ENCODE measurements around the gene NOC2L. TPM values are rescaled to one million over a fixed set of nuclear protein-coding genes. Genes with fewer than 3 reads are reported as not detected.

Gene NOC2L
- total RNA-seq, 3 donors from 2014 or later, result 36.2 to 38.7 (median 38.2) TPM

GRCh38 chr1:936348-937264, 22.4 kb downstream of the NOC2L start:
- H3K27ac ChIP-seq, result no peak overlapping the region
- no peak overlapping the region for H3K4me3 ChIP-seq
- H3K4me1 ChIP-seq, result peaks cover 12 to 21% of the 10 kb centered on the region in 2 donors
- no peaks in the 10 kb centered on the region for H3K9me3 ChIP-seq
- peaks cover 7 to 56% of the 10 kb centered on the region in 2 donors for H3K27me3 ChIP-seq
- no peak for DNase-seq (ENCODE audit: low spot score in 2 of 2)
- H3K36me3 ChIP-seq, result no peaks in the 10 kb centered on the region
- intact Hi-C loops (cut with DNase I; ENCODE audit: low total_unique reads), result loop anchor here (1.0 kb wide), 1 partner anchor 64 kb away; the partner anchor contains the start of gene HES4
- TF ChIP-seq POLR2AphosphoS5 (IDR thresholded peaks at IDR 0.05) (no peak), POLR2A (IDR thresholded peaks at IDR 0.05) (no peak), CTCF (IDR thresholded peaks at IDR 0.05) (no peak)

GRCh38 chr1:935751-936231, 23.3 kb downstream of the NOC2L start:
- Histone ChIP-seq H3K4me1 (peaks cover 5 to 13% of the 10 kb centered on the region in 2 donors), H3K27me3 (peaks cover 5 to 48% of the 10 kb centered on the region in 2 donors), H3K4me3 (peak overlapping the region in 1 of 3 donors; percentile 17), H3K9me3 (no peaks in the 10 kb centered on the region), H3K36me3 (no peaks in the 10 kb centered on the region), H3K27ac (no peak overlapping the region)
- TF ChIP-seq CTCF (IDR thresholded peaks at IDR 0.05) (no peak), POLR2AphosphoS5 (IDR thresholded peaks at IDR 0.05) (no peak), POLR2A (IDR thresholded peaks at IDR 0.05) (no peak)
- DNase-seq (ENCODE audit: low spot score in 2 of 2), result no peak
- intact Hi-C loops (cut with DNase I; ENCODE audit: low total_unique reads), result loop anchor here (1.0 kb wide), 1 partner anchor 44 kb away; no protein-coding TSS in a partner anchor

GRCh38 chr1:934991-935750, 23.9 kb downstream of the NOC2L start:
- H3K27ac ChIP-seq, result no peak overlapping the region
- TF ChIP-seq POLR2AphosphoS5 (IDR thresholded peaks at IDR 0.05) (no peak), CTCF (IDR thresholded peaks at IDR 0.05) (no peak), POLR2A (IDR thresholded peaks at IDR 0.05) (no peak)

GRCh38 chr1:933603-933940, 25.5 kb downstream of the NOC2L start:
- peaks cover 5 to 8% of the 10 kb centered on the region in 2 donors for H3K4me1 ChIP-seq
- no peak for DNase-seq (ENCODE audit: low spot score in 2 of 2)
- TF ChIP-seq POLR2A (IDR thresholded peaks at IDR 0.05), result no peak
- no peak for TF ChIP-seq POLR2AphosphoS5 (IDR thresholded peaks at IDR 0.05)
- TF ChIP-seq CTCF (IDR thresholded peaks at IDR 0.05), result no peak
- H3K36me3 ChIP-seq, result no peaks in the 10 kb centered on the region
- intact Hi-C loops (cut with DNase I; ENCODE audit: low total_unique reads), result no loop called here
- H3K4me3 ChIP-seq, result no peak overlapping the region
- H3K27ac ChIP-seq, result no peak overlapping the region
- H3K9me3 ChIP-seq, result no peaks in the 10 kb centered on the region
- peaks cover 5 to 42% of the 10 kb centered on the region in 2 donors for H3K27me3 ChIP-seq

More at GRCh38 chr1:934991-935750, 23.9 kb downstream of the NOC2L start:
- H3K27me3 ChIP-seq, result peaks cover 5 to 43% of the 10 kb centered on the region in 2 donors
- peak overlapping the region in 1 of 3 donors; percentile 17 for H3K4me3 ChIP-seq
- no peak for DNase-seq (ENCODE audit: low spot score in 2 of 2)
- no peaks in the 10 kb centered on the region for H3K9me3 ChIP-seq
- intact Hi-C loops (cut with DNase I; ENCODE audit: low total_unique reads), result loop anchor here (1.0 kb wide), 1 partner anchor 44 kb away; no protein-coding TSS in a partner anchor
- peaks cover 5 to 8% of the 10 kb centered on the region in 2 donors for H3K4me1 ChIP-seq
- no peaks in the 10 kb centered on the region for H3K36me3 ChIP-seq

Data from breast epithelium (tissue), 4 donors.